Testis (tissue), 2 donors: ENCODE data around the gene ITPR2.

Source experiments
- POLR2A ChIP-seq: fragments of 450-650 bp; IDR thresholded peaks from one replicate; pipeline ENCODE4 v1.6.1; 2017; ENCODE audit warnings: antibody characterized with exemption, mild to moderate bottlenecking, moderate library complexity
- TF ChIP-seq, protein P1 (sequence below), 3 experiments: fragments of 450-650 bp in 2 of 3; fragments of 200-600 bp in 1 of 3; sonication (generic) in 1 of 3; IDR thresholded peaks; one replicate each; pipeline ENCODE4 v1.5.1; 2016 to 2019; ENCODE audit warnings: antibody characterized with exemption in 3 of 3, mild to moderate bottlenecking in 2 of 3, moderate library complexity in 1 of 3

DNA sequence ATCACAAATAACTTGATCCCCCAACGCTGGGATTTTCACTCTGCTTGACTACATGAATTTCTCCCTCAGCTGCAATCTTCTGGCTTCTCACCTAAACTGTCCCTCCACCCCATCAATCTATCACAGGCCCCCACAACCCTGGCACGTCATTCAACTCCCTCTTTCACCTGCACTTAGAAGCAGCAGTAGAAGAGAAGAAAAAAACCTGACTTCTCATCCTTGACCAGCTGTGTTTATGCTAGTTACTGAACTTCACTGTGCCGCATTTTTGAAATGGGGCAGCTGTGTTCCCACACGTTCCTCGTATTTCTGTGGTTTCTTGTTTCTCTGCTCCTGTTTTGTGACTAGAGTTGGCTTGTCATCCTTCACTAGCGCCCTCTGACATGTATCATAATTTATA, 35.0 kb downstream of the ITPR2 start:
- TF ChIP-seq POLR2A = no peak
- TF ChIP-seq, protein P1, sequence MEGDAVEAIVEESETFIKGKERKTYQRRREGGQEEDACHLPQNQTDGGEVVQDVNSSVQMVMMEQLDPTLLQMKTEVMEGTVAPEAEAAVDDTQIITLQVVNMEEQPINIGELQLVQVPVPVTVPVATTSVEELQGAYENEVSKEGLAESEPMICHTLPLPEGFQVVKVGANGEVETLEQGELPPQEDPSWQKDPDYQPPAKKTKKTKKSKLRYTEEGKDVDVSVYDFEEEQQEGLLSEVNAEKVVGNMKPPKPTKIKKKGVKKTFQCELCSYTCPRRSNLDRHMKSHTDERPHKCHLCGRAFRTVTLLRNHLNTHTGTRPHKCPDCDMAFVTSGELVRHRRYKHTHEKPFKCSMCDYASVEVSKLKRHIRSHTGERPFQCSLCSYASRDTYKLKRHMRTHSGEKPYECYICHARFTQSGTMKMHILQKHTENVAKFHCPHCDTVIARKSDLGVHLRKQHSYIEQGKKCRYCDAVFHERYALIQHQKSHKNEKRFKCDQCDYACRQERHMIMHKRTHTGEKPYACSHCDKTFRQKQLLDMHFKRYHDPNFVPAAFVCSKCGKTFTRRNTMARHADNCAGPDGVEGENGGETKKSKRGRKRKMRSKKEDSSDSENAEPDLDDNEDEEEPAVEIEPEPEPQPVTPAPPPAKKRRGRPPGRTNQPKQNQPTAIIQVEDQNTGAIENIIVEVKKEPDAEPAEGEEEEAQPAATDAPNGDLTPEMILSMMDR (IDR thresholded peaks at IDR 0.05) = no peak
